HG02938 (cell line): Measurements from ENCODE around the gene AQP3.
"Not testable (repeated sequence)": the region's sequence is repeated elsewhere in the genome, so short reads cannot be mapped to it uniquely, and the experiment has no call there.

Experiments used
- ATAC-seq: cut with Tn5 transposase; IDR thresholded peaks from one replicate; pipeline ENCODE4 v1.9.1; 2021; ENCODE audit warnings: mild to moderate bottlenecking, moderate library complexity; ENCODE audit not compliant: unreplicated experiment

The AQP3 gene

GRCh38 chr9:33443464-33444154 is 3.8 kb downstream of the AQP3 start:
- no peak for ATAC-seq

GRCh38 chr9:33443047-33443446 is 4.3 kb downstream of the AQP3 start:
- no peak for ATAC-seq

GRCh38 chr9:33442125-33442524 is 5.3 kb downstream of the AQP3 start:
- ATAC-seq, result no peak

GRCh38 chr9:33440609-33441008 is 6.8 kb downstream of the AQP3 start:
- ATAC-seq, result no peak

GRCh38 chr9:33440204-33440603 is 7.2 kb downstream of the AQP3 start:
- ATAC-seq, result no peak

GRCh38 chr9:33439731-33440130 is 7.7 kb downstream of the AQP3 start:
- ATAC-seq, result no peak

- ATAC-seq, result no peak
These were observed 8.3 kb downstream of the AQP3 start for GRCh38 chr9:33438926-33439680.

GRCh38 chr9:33437898-33438297 is 9.5 kb downstream of the AQP3 start:
- ATAC-seq, result no peak

GRCh38 chr9:33437205-33437604 is 10.2 kb downstream of the AQP3 start:
- no peak for ATAC-seq

GRCh38 chr9:33436445-33436844 is 10.9 kb downstream of the AQP3 start:
- no peak for ATAC-seq

GRCh38 chr9:33435821-33436277 is 11.5 kb downstream of the AQP3 start:
- ATAC-seq, result no peak

- ATAC-seq, result no peak
These were observed 12.9 kb downstream of the AQP3 start for GRCh38 chr9:33434317-33435105.

GRCh38 chr9:33433871-33434270 is 13.5 kb downstream of the AQP3 start:
- ATAC-seq, result no peak

- ATAC-seq, result no peak
These were observed 16.0 kb downstream of the AQP3 start for GRCh38 chr9:33431420-33431819.

- ATAC-seq, result no peak
These were observed 16.5 kb downstream of the AQP3 start for GRCh38 chr9:33430942-33431341.

GRCh38 chr9:33429256-33429985 is 18.0 kb downstream of the AQP3 start:
- no peak for ATAC-seq

- ATAC-seq, result no peak
These were observed 20.5 kb downstream of the AQP3 start for GRCh38 chr9:33426843-33427293.

GRCh38 chr9:33425128-33425533 is 22.3 kb downstream of the AQP3 start:
- ATAC-seq, result no peak

GRCh38 chr9:33424492-33424891 is 22.9 kb downstream of the AQP3 start:
- not testable (repeated sequence) for ATAC-seq

GRCh38 chr9:33424043-33424442 is 23.4 kb downstream of the AQP3 start:
- not testable (repeated sequence) for ATAC-seq
